Stimulated activated naive B cell treated with anti-CD40 and anti-IgM and Interleukin-4, amounts not matched to agents 10 μg/mL and 1 μg/mL and 100 μg/mL, for 72 hours (primary cell): Measurements from ENCODE around the gene RNF212.
A peak's percentile ranks its signal among the peaks of the same experiment; 100 is the strongest.

Experiments
- ATAC-seq, 2 donors: fragments of 150-1000 bp; cut with Tn5 transposase; replicated peaks; 2 replicates each; pipeline ENCODE4 v1.10.0; 2021; ENCODE audit warnings: moderate library complexity in 1 of 2
- DNase-seq: peaks from one replicate; pipeline ENCODE4 v3.0.0; 2021
- H3K27ac Mint-ChIP-seq: one replicate; pipeline ENCODE4 v1.8.0; 2022; ENCODE audit warnings: mild to moderate bottlenecking, mixed read lengths
- H3K27me3 Mint-ChIP-seq, 2 donors: one replicate each; pipeline ENCODE4 v1.8.0; 2022; ENCODE audit warnings: mixed read lengths in 2 of 2
- H3K36me3 Mint-ChIP-seq, 2 donors: one replicate each; pipeline ENCODE4 v1.8.0; 2022; ENCODE audit warnings: mixed read lengths in 2 of 2, mild to moderate bottlenecking in 1 of 2
- H3K4me1 Mint-ChIP-seq, 2 donors: one replicate each; pipeline ENCODE4 v1.8.0; 2022; ENCODE audit warnings: mixed read lengths in 2 of 2, mild to moderate bottlenecking in 1 of 2
- H3K4me3 Mint-ChIP-seq, 2 donors: one replicate each; pipeline ENCODE4 v1.8.0; 2022; ENCODE audit warnings: mild to moderate bottlenecking in 2 of 2, mixed read lengths in 2 of 2, moderate library complexity in 1 of 2
- H3K9me3 Mint-ChIP-seq, 2 donors: one replicate each; pipeline ENCODE4 v1.8.0; 2022; ENCODE audit warnings: mixed read lengths in 2 of 2, mild to moderate bottlenecking in 1 of 2

RNF212 gene

DNA sequence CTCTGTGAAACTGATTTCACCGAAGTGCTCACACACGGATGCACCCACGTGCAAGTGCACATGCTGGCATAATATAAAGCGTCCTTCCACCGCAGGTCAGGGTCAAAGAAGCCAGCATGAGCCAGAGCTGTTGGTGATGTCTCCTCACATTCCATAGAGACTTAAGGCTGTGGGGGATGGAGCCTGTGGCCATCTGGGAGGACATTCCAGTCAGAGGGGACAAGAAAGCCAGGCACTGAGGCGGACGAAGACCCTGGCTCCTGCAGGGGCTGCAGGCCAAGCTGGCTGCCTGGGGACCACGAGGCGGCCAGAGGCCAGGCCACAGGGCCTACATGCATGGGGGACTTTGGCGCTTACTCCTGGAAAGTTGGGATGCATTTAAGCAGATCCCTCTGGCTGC lies 7.7 kb downstream of the RNF212 start:
- DNase-seq (no peak), ATAC-seq (no peak)
- H3K4me1 Mint-ChIP-seq: no peaks in the 10 kb centered on the region
- H3K27me3 Mint-ChIP-seq: peaks cover 10 to 13% of the 10 kb centered on the region in 2 donors
- H3K4me3 Mint-ChIP-seq: no peak overlapping the region
- no peaks in the 10 kb centered on the region for H3K36me3 Mint-ChIP-seq
- H3K27ac Mint-ChIP-seq: peak overlapping the region; percentile 43
- no peaks in the 10 kb centered on the region for H3K9me3 Mint-ChIP-seq

DNA sequence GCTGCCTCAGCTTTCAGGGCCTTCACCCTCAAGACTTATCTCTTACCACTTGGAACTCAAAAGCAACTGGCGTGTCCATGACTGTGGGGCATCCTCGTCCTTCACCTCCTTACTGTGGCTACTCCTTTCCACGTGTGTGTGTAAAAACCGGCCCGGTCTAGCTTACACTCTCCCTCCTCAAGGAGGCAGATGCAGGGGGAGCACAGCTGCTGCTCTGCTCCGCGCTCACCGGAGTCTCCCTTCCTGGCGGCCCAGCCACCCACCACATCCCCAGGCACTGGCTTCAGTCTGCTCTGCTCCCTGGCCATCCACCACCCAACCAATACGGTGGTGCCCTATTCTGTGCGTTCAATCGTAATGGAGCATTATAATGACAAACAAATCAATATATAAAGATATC lies 8.3 kb downstream of the RNF212 start:
- no peak overlapping the region for H3K4me3 Mint-ChIP-seq
- peaks cover 8 to 10% of the 10 kb centered on the region in 2 donors for H3K27me3 Mint-ChIP-seq
- no peaks in the 10 kb centered on the region for H3K9me3 Mint-ChIP-seq
- no peak overlapping the region for H3K27ac Mint-ChIP-seq
- no peaks in the 10 kb centered on the region for H3K4me1 Mint-ChIP-seq
- no peaks in the 10 kb centered on the region for H3K36me3 Mint-ChIP-seq
- DNase-seq (no peak), ATAC-seq (no peak)

DNA sequence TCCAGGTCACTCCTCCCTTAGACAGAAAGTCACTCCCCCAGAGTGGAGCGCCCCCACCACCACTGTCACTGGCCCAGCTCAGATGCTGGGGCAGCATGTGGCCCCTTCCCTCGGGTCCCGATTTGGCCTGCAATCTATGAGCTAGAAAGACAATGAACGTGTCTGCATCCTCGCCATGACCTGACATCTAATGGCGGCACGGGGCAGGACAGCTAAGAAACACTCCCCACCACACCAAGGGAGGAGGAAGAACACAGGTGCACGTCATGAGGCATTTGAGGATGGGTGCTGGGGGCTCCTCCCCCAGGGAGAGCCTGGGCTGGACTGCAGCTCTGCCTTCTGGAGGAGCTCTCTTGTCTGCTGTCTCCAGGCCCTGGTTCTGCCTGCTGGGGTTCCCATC lies 8.7 kb downstream of the RNF212 start:
- H3K27me3 Mint-ChIP-seq: peaks cover 4 to 6% of the 10 kb centered on the region in 2 donors
- H3K36me3 Mint-ChIP-seq: no peaks in the 10 kb centered on the region
- no peak overlapping the region for H3K4me3 Mint-ChIP-seq
- no peak for ATAC-seq
- DNase-seq: no peak
- no peaks in the 10 kb centered on the region for H3K9me3 Mint-ChIP-seq
- H3K27ac Mint-ChIP-seq: no peak overlapping the region
- H3K4me1 Mint-ChIP-seq: no peaks in the 10 kb centered on the region

DNA sequence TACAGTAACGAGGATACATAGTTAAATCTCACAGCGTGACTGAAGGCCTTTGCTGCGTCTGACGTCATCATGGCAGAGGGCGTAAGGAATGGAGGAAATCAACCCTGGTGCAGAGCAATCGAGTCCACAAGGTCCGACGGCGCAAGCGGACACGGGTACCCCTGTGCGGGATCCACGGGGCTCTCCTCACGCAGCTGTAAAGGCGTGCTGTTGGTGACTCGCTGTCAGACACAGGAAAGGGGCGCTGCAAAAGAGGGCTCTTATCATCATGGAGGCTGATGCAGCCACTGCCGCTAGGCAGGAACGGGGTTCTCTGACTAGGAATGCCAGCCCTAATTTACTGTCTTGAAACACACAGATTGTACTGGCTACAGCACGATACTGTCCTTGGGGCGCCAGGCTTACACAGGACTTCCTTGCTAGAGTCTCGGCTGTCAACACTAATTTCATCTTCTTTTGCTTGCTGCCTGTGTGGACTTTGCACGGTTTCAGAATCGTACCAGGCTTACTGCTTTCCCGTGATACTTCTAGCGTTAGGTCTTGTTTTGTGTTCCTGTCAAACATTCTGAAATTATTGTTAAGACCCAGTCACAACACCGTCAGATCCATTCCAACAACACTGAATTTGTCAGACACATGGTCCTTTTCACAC lies 13.6 kb downstream of the RNF212 start:
- ATAC-seq (no peak), DNase-seq (no peak)
- H3K27ac Mint-ChIP-seq: no peak overlapping the region
- H3K27me3 Mint-ChIP-seq: peaks cover 0 to 8% of the 10 kb centered on the region in 2 donors
- H3K4me3 Mint-ChIP-seq: no peak overlapping the region
- H3K9me3 Mint-ChIP-seq: no peaks in the 10 kb centered on the region
- no peaks in the 10 kb centered on the region for H3K36me3 Mint-ChIP-seq
- no peaks in the 10 kb centered on the region for H3K4me1 Mint-ChIP-seq

GRCh38 chr4:1099270-1099669 lies 14.1 kb downstream of the RNF212 start:
- DNase-seq: no peak
- Mint-ChIP-seq H3K27me3 (peaks cover 0 to 8% of the 10 kb centered on the region in 2 donors), H3K9me3 (no peaks in the 10 kb centered on the region), H3K36me3 (no peaks in the 10 kb centered on the region), H3K4me3 (no peak overlapping the region), H3K4me1 (no peaks in the 10 kb centered on the region), H3K27ac (no peak overlapping the region)
- no peak for ATAC-seq

- no peak for ATAC-seq
- H3K4me3 Mint-ChIP-seq: no peak overlapping the region
- H3K9me3 Mint-ChIP-seq: no peaks in the 10 kb centered on the region
- H3K27ac Mint-ChIP-seq: no peak overlapping the region
- no peak for DNase-seq
- no peaks in the 10 kb centered on the region for H3K4me1 Mint-ChIP-seq
- H3K36me3 Mint-ChIP-seq: no peaks in the 10 kb centered on the region
- H3K27me3 Mint-ChIP-seq: peaks cover 6 to 11% of the 10 kb centered on the region in 2 donors
Measured at GRCh38 chr4:1098311-1098925, 14.9 kb downstream of the RNF212 start.

GRCh38 chr4:1097553-1097952 lies 15.8 kb downstream of the RNF212 start:
- Mint-ChIP-seq H3K27ac (no peak overlapping the region), H3K4me1 (no peaks in the 10 kb centered on the region), H3K27me3 (peaks cover 8 to 11% of the 10 kb centered on the region in 2 donors), H3K4me3 (no peak overlapping the region), H3K36me3 (no peaks in the 10 kb centered on the region), H3K9me3 (no peaks in the 10 kb centered on the region)
- ATAC-seq: no peak
- DNase-seq: no peak

DNA sequence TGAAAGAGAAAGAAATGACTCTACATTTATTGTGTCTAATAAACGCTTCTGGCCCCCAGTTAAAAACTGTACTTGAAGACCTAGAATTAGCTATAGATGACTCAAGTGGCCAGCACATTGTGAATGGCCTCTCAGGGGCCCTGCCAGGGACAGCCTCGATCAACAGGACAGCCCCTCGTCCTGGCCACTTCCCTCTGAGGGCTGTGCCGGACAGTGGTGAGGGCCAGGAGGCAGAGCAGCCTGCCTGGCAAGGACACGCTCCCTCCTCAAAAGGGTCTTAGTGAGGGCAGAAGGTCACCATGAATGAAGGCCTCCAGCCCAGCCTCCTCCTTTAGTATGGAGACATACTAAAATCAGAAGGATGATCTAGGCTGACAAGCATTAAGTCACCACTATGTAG lies 16.5 kb downstream of the RNF212 start:
- H3K27me3 Mint-ChIP-seq: peaks cover 8 to 11% of the 10 kb centered on the region in 2 donors
- H3K9me3 Mint-ChIP-seq: no peaks in the 10 kb centered on the region
- H3K36me3 Mint-ChIP-seq: no peaks in the 10 kb centered on the region
- H3K27ac Mint-ChIP-seq: no peak overlapping the region
- no peak for ATAC-seq
- H3K4me1 Mint-ChIP-seq: no peaks in the 10 kb centered on the region
- H3K4me3 Mint-ChIP-seq: no peak overlapping the region
- DNase-seq: no peak

DNA sequence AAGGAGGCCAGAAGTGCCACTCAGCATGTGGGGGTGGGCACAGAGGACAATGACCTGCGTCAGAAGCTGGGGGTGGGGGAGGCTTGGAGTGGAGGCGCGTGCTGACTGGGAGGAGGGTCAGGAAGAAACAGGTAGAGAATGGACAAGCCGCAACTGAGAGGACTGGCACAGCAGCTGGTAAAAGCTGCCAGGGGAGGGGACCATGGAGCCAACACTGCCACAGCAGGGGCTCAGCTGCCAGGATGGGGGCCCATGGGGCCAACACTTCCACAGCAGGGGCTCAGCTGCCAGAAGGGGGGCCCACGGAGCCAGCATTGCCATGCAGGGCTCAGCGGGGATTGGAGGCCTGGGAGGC lies 19.1 kb downstream of the RNF212 start:
- Mint-ChIP-seq H3K36me3 (peaks cover 4 to 5% of the 10 kb centered on the region in 2 donors), H3K9me3 (peaks cover 4 to 8% of the 10 kb centered on the region in 2 donors), H3K27ac (peak overlapping the region; percentile 37), H3K4me3 (no peak overlapping the region), H3K4me1 (peaks cover 0 to 13% of the 10 kb centered on the region in 2 donors), H3K27me3 (peaks cover 8 to 16% of the 10 kb centered on the region in 2 donors)
- DNase-seq (no peak), ATAC-seq (no peak)

DNA sequence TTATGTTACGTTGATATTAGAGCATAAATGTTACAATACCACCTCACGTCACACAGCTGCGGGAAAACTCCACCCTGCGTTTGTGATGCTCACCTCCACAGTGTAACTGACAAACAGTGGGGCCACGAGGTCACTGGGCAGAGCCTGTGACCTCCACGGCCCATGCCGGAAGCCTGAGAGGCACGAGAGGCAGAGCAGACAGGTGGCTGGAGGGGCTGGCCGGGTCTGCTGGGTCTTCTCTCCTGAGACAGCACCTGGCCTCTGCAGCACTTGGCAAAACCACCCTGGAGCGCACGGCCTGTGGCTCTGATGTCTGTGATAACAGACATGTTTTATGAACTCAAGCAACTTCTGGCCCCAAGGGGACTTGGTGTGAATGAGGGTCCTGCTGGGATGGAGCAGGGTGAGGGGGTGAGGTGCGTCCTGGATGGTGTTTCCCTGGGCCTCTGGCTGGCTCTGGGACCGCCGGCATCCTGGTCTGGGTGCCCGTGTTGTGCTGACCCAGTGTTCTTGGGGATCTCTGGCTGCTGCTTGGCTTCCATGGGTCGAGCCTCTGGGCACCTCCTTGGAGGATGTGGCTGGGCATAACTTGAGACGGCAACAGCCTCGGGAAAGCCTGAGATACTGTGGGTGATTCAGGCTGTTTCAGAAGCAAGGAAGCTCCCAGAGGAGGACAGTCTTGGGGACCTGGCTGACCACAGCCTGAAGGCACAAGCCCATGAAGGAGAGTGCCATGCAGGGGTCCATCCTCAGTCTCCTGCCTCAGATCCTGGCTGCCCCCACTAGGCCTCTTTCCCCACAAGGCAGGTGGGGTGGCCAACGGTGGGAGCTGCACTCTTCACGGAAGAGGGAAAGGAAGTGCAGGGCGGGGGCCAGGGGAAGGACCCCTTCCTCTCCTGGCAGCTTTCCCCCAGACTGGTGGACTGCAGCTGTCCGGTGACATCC lies 19.7 kb downstream of the RNF212 start:
- no peak overlapping the region for H3K27ac Mint-ChIP-seq
- H3K4me3 Mint-ChIP-seq: no peak overlapping the region
- peaks cover 8 to 10% of the 10 kb centered on the region in 2 donors for H3K9me3 Mint-ChIP-seq
- peaks cover 6 to 7% of the 10 kb centered on the region in 2 donors for H3K36me3 Mint-ChIP-seq
- peaks cover 3 to 18% of the 10 kb centered on the region in 2 donors for H3K27me3 Mint-ChIP-seq
- peaks cover 0 to 13% of the 10 kb centered on the region in 2 donors for H3K4me1 Mint-ChIP-seq
- no peak for DNase-seq
- ATAC-seq: no peak

DNA sequence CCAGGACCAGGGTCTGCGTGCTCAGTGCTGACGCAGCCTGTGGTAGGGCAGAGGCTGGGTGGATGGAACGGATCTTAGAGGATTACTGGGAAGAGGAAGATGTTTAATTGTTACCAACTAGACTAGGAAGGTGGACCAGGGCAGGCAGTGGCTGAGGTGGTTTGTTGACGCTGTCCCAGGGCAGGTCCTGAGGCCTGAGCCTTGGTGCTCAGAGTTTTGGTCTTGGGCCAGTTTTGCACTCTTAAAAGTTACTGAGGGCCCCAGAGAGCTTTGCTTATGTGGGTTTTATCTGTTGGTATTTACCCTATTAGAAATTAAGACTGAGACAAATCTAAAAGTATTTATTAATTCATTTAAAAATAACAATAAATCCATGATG lies 20.4 kb downstream of the RNF212 start:
- H3K4me3 Mint-ChIP-seq: no peak overlapping the region
- ATAC-seq (no peak), DNase-seq (no peak)

DNA sequence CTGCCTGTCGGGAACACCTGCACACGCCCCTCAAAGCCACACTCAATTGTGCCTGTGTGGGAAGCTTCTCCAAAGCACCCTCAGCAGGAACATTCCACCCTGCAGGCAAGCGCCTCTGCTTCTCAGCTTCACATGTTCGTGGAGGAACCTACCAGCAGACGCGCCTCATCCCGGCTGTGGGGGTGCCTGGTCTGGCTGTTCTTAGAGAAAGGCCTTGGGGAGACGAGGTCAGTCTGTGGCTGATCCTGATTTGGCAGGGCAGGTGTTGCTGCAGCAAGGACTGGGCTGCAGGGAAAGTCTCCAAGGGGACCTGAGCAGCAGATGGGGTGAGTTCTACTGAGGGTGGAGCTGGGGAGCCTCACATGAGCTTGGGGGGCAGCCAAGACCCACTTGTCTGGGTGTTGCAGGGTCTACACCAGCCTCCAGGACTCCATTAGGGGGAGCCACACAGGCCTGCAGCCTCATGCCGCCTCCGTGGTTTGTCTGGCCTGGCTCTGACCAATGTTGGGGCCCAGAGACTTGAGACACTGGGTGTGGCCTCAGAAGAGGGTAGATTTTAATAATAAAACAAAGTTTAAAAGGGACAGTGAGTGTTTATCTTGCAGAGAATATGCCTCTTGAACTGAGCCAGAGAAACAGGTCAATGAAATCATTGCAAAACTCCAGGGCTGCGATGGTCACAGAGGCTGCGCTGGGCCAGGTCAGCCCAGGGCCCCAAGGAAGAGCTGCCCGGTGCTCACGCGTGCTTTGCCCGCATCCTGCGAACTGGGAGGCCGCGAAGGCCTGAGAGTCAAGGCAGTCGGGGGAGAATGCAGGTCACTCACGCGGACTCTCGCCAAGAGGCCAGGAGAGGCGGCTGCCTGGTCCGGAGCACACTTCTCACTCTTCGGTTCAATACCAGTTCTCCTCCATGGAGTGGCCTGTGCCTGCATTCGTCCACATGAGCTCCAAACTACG lies 21.1 kb downstream of the RNF212 start:
- H3K27ac Mint-ChIP-seq: peak overlapping the region; percentile 4
- no peak for DNase-seq
- peaks cover 0 to 13% of the 10 kb centered on the region in 2 donors for H3K4me1 Mint-ChIP-seq
- H3K36me3 Mint-ChIP-seq: peaks cover 12 to 14% of the 10 kb centered on the region in 2 donors
- no peak for ATAC-seq
- peaks cover 18 to 19% of the 10 kb centered on the region in 2 donors for H3K9me3 Mint-ChIP-seq
- H3K27me3 Mint-ChIP-seq: peaks cover 3 to 18% of the 10 kb centered on the region in 2 donors
- H3K4me3 Mint-ChIP-seq: no peak overlapping the region

More for the DNA sequence above, 20.4 kb downstream of the RNF212 start:
- Mint-ChIP-seq H3K27me3 (peaks cover 3 to 18% of the 10 kb centered on the region in 2 donors), H3K4me1 (peaks cover 0 to 13% of the 10 kb centered on the region in 2 donors), H3K9me3 (peaks cover 13% of the 10 kb centered on the region in 2 donors), H3K27ac (peak overlapping the region; percentile 4), H3K36me3 (peaks cover 8 to 10% of the 10 kb centered on the region in 2 donors)

DNA sequence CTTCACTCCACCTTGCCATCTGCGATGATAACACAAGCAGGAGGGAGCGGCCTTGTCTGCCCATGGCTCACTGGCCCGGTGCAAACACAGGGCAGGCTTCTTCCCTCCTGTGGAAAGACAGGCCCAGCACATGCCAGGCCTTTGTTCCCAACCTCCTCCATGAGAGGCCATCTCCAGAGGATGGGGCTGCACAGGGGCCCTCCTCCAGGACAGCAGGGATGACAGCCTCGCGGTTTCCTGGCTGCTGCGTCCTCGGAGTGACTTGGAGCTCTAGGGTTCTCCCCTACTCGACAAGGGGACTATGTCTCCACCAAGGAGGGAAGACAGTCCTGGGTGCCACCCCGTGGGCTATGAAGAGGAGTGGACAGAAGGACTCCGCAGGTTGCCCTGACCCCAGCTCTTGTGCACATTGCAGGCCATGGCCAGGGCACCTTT lies 21.8 kb downstream of the RNF212 start:
- Mint-ChIP-seq H3K9me3 (peaks cover 18 to 19% of the 10 kb centered on the region in 2 donors), H3K4me3 (no peak overlapping the region), H3K4me1 (peaks cover 0 to 13% of the 10 kb centered on the region in 2 donors), H3K27me3 (peaks cover 3 to 18% of the 10 kb centered on the region in 2 donors), H3K36me3 (peaks cover 12 to 14% of the 10 kb centered on the region in 2 donors), H3K27ac (no peak overlapping the region)
- no peak for DNase-seq
- ATAC-seq: no peak
